HepG2 (cell line): ENCODE measurements around the gene HOXD1. TPM values are rescaled to one million over a fixed set of nuclear protein-coding genes. Genes with fewer than 3 reads are reported as not detected.

Experiments used
- GATAD2A ChIP-seq: IDR thresholded peaks from 2 replicates; pipeline ENCODE4 v1.6.1; 2016
- GPN1 ChIP-seq: sonication (generic); formaldehyde crosslinking; IDR thresholded peaks from 2 replicates; pipeline ENCODE4 v1.5.1; 2020; ENCODE audit warnings: missing genetic modification reagents, borderline replicate concordance
- HDAC1 ChIP-seq: sonication (generic); formaldehyde crosslinking; IDR thresholded peaks from 2 replicates; pipeline ENCODE4 v1.5.1; 2020; ENCODE audit warnings: mild to moderate bottlenecking, missing genetic modification reagents
- NAIF1 ChIP-seq: sonication (generic); formaldehyde crosslinking; IDR thresholded peaks from 2 replicates; pipeline ENCODE4 v1.5.0; 2020; ENCODE audit warnings: mild to moderate bottlenecking, missing genetic modification reagents, borderline replicate concordance
- PAXIP1 ChIP-seq: sonication (generic); formaldehyde crosslinking; conservative IDR thresholded peaks from 2 replicates; pipeline ENCODE4 v1.4.0; 2020; ENCODE audit warnings: mild to moderate bottlenecking, missing genetic modification reagents, moderate library complexity
- PHB2 ChIP-seq: fragments of 450-650 bp; IDR thresholded peaks from 2 replicates; pipeline ENCODE4 v1.6.1; 2018; ENCODE audit not compliant: partially characterized antibody
- RFX3 ChIP-seq: IDR thresholded peaks from 2 replicates; pipeline ENCODE4 v1.6.1; 2016; ENCODE audit warnings: missing biosample characterization, missing genetic modification reagents
- SMC3 ChIP-seq: IDR thresholded peaks from 2 replicates; pipeline ENCODE4 v1.6.1; 2011; ENCODE audit warnings: low read length, improper control_type of control experiment
- ZFP36L2 ChIP-seq: sonication (generic); formaldehyde crosslinking; IDR thresholded peaks from 2 replicates; pipeline ENCODE4 v1.4.0; 2020; ENCODE audit warnings: missing genetic modification reagents
- ZHX1 ChIP-seq: sonication (generic); formaldehyde crosslinking; IDR thresholded peaks from 2 replicates; pipeline ENCODE4 v1.8.1; 2022; ENCODE audit warnings: low read depth, mild to moderate bottlenecking, missing genetic modification reagents
- ZNF180 ChIP-seq: sonication (generic); formaldehyde crosslinking; IDR thresholded peaks from 2 replicates; pipeline ENCODE4 v1.4.0; 2020; ENCODE audit warnings: low read depth, missing genetic modification reagents, borderline replicate concordance
- ZNF260 ChIP-seq: sonication (generic); formaldehyde crosslinking; IDR thresholded peaks from 2 replicates; pipeline ENCODE4 v1.4.0; 2020; ENCODE audit warnings: missing genetic modification reagents, low read depth, mild to moderate bottlenecking, borderline replicate concordance
- ZNF776 ChIP-seq: sonication (generic); formaldehyde crosslinking; IDR thresholded peaks from 2 replicates; pipeline ENCODE4 v1.4.0; 2020; ENCODE audit warnings: mild to moderate bottlenecking, missing genetic modification reagents
- polyA plus RNA-seq, 8 experiments: library from polyadenylated mRNA; depleted of rRNA in 3 of 8; stranded (reverse) in 7 of 8; unstranded in 1 of 8; fragments of >200 nt; fragmentation: Illumina TruSeq in 4 of 8; extraction: Trizol in 4 of 8; gene quantifications; 2 replicates each; pipeline versions ENCODE4 v1.2.1 to v1.2.3, GENCODE V29; 2011 to 2016; ENCODE audit warnings: low read depth in 4 of 8, missing spikeins in 1 of 8, mixed read lengths in 1 of 8; ENCODE audit not compliant: insufficient read depth in 1 of 8
- total RNA-seq, 5 experiments: library from RNA; depleted of rRNA; stranded (reverse); fragments of >200 nt; fragmentation: Illumina TruSeq; extraction: Trizol; gene quantifications; 2 replicates each; pipeline ENCODE4 v1.2.3, GENCODE V29; 2016; ENCODE audit warnings: low read depth in 1 of 5
- TF ChIP-seq, protein P1 (sequence below): sonication (generic); formaldehyde crosslinking; IDR thresholded peaks from 2 replicates; pipeline ENCODE4 v1.4.0; 2020; ENCODE audit warnings: missing genetic modification reagents, mild to moderate bottlenecking, borderline replicate concordance
- TF ChIP-seq, protein P2 (sequence below): sonication (generic); formaldehyde crosslinking; IDR thresholded peaks from 2 replicates; pipeline ENCODE4 v1.8.1; 2022; ENCODE audit warnings: mild to moderate bottlenecking, missing genetic modification reagents
- TF ChIP-seq, protein P3 (sequence below): sonication (generic); formaldehyde crosslinking; IDR thresholded peaks from 2 replicates; pipeline ENCODE4 v1.4.0; 2020; ENCODE audit warnings: mild to moderate bottlenecking, missing genetic modification reagents
- TF ChIP-seq, protein P4 (sequence below): sonication (generic); formaldehyde crosslinking; IDR thresholded peaks from 2 replicates; pipeline ENCODE4 v1.4.0; 2020; ENCODE audit warnings: mild to moderate bottlenecking, missing genetic modification reagents

HOXD1 gene
- total and polyA plus RNA-seq, 2 of the 13 experiments (the other 11 are each of a cell fraction or from before 2014, with no cell fraction given), result 10.0 to 22.3 TPM

- TF ChIP-seq, protein P1, sequence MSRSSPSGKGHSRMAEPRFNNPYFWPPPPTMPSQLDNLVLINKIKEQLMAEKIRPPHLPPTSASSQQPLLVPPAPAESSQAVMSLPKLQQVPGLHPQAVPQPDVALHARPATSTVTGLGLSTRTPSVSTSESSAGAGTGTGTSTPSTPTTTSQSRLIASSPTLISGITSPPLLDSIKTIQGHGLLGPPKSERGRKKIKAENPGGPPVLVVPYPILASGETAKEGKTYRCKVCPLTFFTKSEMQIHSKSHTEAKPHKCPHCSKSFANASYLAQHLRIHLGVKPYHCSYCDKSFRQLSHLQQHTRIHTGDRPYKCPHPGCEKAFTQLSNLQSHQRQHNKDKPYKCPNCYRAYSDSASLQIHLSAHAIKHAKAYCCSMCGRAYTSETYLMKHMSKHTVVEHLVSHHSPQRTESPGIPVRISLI (CRISPR knock-in tag), result no peak
- TF ChIP-seq ZNF260 (no peak), ZNF776 (CRISPR knock-in tag) (peak; percentile 7; the same call in 1 of the 2 replicates), NAIF1 (CRISPR knock-in tag) (no peak), GPN1 (CRISPR knock-in tag) (no peak), ZNF180 (CRISPR knock-in tag) (no peak), PHB2 (no peak), GATAD2A (peak; percentile 37; the same call in 1 of the 2 replicates), PAXIP1 (CRISPR knock-in tag) (0 out of 2 replicates have a peak, but pooled peaks have one; percentile 32), ZHX1 (0 out of 2 replicates have a peak, but pooled peaks have one; percentile 49), HDAC1 (no peak), RFX3 (no peak), SMC3 (no peak), ZFP36L2 (CRISPR knock-in tag) (no peak)
- TF ChIP-seq, protein P2, sequence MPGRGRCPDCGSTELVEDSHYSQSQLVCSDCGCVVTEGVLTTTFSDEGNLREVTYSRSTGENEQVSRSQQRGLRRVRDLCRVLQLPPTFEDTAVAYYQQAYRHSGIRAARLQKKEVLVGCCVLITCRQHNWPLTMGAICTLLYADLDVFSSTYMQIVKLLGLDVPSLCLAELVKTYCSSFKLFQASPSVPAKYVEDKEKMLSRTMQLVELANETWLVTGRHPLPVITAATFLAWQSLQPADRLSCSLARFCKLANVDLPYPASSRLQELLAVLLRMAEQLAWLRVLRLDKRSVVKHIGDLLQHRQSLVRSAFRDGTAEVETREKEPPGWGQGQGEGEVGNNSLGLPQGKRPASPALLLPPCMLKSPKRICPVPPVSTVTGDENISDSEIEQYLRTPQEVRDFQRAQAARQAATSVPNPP, result no peak
- TF ChIP-seq, protein P3, sequence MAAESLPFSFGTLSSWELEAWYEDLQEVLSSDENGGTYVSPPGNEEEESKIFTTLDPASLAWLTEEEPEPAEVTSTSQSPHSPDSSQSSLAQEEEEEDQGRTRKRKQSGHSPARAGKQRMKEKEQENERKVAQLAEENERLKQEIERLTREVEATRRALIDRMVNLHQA, result no peak
- TF ChIP-seq, protein P4, sequence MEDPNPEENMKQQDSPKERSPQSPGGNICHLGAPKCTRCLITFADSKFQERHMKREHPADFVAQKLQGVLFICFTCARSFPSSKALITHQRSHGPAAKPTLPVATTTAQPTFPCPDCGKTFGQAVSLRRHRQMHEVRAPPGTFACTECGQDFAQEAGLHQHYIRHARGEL (CRISPR knock-in tag), result 0 out of 2 replicates have a peak, but pooled peaks have one; percentile 50
These were observed at the start of gene HOXD1 (continued) for GRCh38 chr2:176187899-176188773.
